GM19397 (cell line): ENCODE data around the gene HSPA4.
"Not testable (repeated sequence)": the region's sequence is repeated elsewhere in the genome, so short reads cannot be mapped to it uniquely, and the experiment has no call there.

ENCODE experiments used
- ATAC-seq: cut with Tn5 transposase; IDR thresholded peaks from one replicate; pipeline ENCODE4 v1.9.1; 2021; ENCODE audit warnings: mild to moderate bottlenecking, moderate library complexity; ENCODE audit not compliant: unreplicated experiment

The HSPA4 gene

GRCh38 chr5:133121611-133122150, 69.9 kb downstream of the HSPA4 start:
- ATAC-seq, result no peak

- no peak for ATAC-seq
Measured at GRCh38 chr5:133122711-133123110, 70.9 kb downstream of the HSPA4 start.

GRCh38 chr5:133123297-133123696, 71.5 kb downstream of the HSPA4 start:
- ATAC-seq, result no peak

- ATAC-seq, result no peak
Measured at GRCh38 chr5:133124891-133125290, 73.1 kb downstream of the HSPA4 start.

- no peak for ATAC-seq
Measured at GRCh38 chr5:133128066-133128465, 76.3 kb downstream of the HSPA4 start.

- no peak for ATAC-seq
Measured at GRCh38 chr5:133129289-133129688, 77.5 kb downstream of the HSPA4 start.

- no peak for ATAC-seq
Measured at GRCh38 chr5:133129950-133130349, 78.1 kb downstream of the HSPA4 start.

GRCh38 chr5:133130387-133131118, 78.7 kb downstream of the HSPA4 start:
- no peak for ATAC-seq

- ATAC-seq, result no peak
Measured at GRCh38 chr5:133132717-133133116, 80.9 kb downstream of the HSPA4 start.

GRCh38 chr5:133133241-133133640, 81.4 kb downstream of the HSPA4 start:
- ATAC-seq, result not testable (repeated sequence)

- not testable (repeated sequence) for ATAC-seq
Measured at GRCh38 chr5:133136890-133137289, 85.1 kb downstream of the HSPA4 start.

- no peak for ATAC-seq
Measured at GRCh38 chr5:133140311-133140710, 88.5 kb downstream of the HSPA4 start.

- no peak for ATAC-seq
Measured at GRCh38 chr5:133141746-133142145, 89.9 kb downstream of the HSPA4 start.

- ATAC-seq, result no peak
Measured at GRCh38 chr5:133142782-133143181, 91.0 kb downstream of the HSPA4 start.

GRCh38 chr5:133144245-133144981, 92.6 kb downstream of the HSPA4 start:
- no peak for ATAC-seq

- ATAC-seq, result no peak
Measured at GRCh38 chr5:133145436-133146170, 93.8 kb downstream of the HSPA4 start.

- ATAC-seq, result no peak
Measured at GRCh38 chr5:133147411-133147810, 95.6 kb downstream of the HSPA4 start.

- ATAC-seq, result no peak
Measured at GRCh38 chr5:133147815-133148567, 96.2 kb downstream of the HSPA4 start.

GRCh38 chr5:133149345-133149744, 97.5 kb downstream of the HSPA4 start:
- ATAC-seq, result no peak

GRCh38 chr5:133150909-133151544, 99.2 kb downstream of the HSPA4 start:
- no peak for ATAC-seq
